ENCODE results near the gene EEF2K.

DNA sequence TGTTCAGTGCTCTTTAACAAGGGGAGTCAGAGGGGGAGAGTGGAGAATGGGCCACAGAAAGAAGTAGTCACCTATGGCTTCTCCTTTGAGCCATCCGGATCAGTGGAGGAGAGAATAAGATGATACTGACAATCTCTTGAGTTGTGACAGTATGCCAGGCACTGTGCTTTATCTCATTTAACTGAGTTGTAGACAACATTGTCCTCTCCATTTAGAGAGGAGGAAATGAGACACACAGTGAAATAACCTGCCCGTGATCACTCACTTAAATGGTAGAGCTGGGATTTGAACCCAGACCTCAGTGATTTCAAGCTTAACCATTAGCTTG is 17.8 kb upstream of the EEF2K start:
- TF ChIP-seq, protein P1, sequence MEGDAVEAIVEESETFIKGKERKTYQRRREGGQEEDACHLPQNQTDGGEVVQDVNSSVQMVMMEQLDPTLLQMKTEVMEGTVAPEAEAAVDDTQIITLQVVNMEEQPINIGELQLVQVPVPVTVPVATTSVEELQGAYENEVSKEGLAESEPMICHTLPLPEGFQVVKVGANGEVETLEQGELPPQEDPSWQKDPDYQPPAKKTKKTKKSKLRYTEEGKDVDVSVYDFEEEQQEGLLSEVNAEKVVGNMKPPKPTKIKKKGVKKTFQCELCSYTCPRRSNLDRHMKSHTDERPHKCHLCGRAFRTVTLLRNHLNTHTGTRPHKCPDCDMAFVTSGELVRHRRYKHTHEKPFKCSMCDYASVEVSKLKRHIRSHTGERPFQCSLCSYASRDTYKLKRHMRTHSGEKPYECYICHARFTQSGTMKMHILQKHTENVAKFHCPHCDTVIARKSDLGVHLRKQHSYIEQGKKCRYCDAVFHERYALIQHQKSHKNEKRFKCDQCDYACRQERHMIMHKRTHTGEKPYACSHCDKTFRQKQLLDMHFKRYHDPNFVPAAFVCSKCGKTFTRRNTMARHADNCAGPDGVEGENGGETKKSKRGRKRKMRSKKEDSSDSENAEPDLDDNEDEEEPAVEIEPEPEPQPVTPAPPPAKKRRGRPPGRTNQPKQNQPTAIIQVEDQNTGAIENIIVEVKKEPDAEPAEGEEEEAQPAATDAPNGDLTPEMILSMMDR (CRISPR knock-in tag; IDR thresholded peaks at IDR 0.05), result no peak
- TF ChIP-seq PTBP1 (IDR thresholded peaks at IDR 0.05; ENCODE audit: low read depth, low read length, poor library complexity, severe bottlenecking) (no peak), BCL6 (CRISPR knock-in tag; IDR thresholded peaks at IDR 0.05) (no peak), ZNF781 (CRISPR knock-in tag; IDR thresholded peaks at IDR 0.05; ENCODE audit: borderline replicate concordance, not compliant biosample characterization) (no peak), SNAPC2 (CRISPR knock-in tag; IDR thresholded peaks at IDR 0.05) (no peak), ZNF121 (CRISPR knock-in tag; IDR thresholded peaks at IDR 0.05) (no peak), TCF7L2 (IDR thresholded peaks at IDR 0.05; ENCODE audit: low read depth, low read length) (no peak), PHF8 (CRISPR knock-in tag; IDR thresholded peaks at IDR 0.05) (no peak), NFIC (IDR thresholded peaks at IDR 0.05; ENCODE audit: low read length) (no peak), ZNF260 (CRISPR knock-in tag; IDR thresholded peaks at IDR 0.05; ENCODE audit: borderline replicate concordance, low read depth) (no peak), EZH2 (conservative IDR thresholded peaks at IDR 0.05; ENCODE audit: low read depth, low read length) (no peak), FOXJ3 (CRISPR knock-in tag; IDR thresholded peaks at IDR 0.05; ENCODE audit: borderline replicate concordance) (no peak)
- TF ChIP-seq, protein P2, sequence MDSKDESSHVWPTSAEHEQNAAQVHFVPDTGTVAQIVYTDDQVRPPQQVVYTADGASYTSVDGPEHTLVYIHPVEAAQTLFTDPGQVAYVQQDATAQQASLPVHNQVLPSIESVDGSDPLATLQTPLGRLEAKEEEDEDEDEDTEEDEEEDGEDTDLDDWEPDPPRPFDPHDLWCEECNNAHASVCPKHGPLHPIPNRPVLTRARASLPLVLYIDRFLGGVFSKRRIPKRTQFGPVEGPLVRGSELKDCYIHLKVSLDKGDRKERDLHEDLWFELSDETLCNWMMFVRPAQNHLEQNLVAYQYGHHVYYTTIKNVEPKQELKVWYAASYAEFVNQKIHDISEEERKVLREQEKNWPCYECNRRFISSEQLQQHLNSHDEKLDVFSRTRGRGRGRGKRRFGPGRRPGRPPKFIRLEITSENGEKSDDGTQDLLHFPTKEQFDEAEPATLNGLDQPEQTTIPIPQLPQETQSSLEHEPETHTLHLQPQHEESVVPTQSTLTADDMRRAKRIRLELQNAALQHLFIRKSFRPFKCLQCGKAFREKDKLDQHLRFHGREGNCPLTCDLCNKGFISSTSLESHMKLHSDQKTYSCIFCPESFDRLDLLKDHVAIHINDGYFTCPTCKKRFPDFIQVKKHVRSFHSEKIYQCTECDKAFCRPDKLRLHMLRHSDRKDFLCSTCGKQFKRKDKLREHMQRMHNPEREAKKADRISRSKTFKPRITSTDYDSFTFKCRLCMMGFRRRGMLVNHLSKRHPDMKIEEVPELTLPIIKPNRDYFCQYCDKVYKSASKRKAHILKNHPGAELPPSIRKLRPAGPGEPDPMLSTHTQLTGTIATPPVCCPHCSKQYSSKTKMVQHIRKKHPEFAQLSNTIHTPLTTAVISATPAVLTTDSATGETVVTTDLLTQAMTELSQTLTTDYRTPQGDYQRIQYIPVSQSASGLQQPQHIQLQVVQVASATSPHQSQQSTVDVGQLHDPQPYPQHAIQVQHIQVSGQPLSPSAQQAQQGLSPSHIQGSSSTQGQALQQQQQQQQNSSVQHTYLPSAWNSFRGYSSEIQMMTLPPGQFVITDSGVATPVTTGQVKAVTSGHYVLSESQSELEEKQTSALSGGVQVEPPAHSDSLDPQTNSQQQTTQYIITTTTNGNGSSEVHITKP (CRISPR knock-in tag; IDR thresholded peaks at IDR 0.05; ENCODE audit: low read depth), result no peak

Measured in HepG2 (cell line).